Measurements from ENCODE around the gene UCHL3.

UCHL3 gene

DNA sequence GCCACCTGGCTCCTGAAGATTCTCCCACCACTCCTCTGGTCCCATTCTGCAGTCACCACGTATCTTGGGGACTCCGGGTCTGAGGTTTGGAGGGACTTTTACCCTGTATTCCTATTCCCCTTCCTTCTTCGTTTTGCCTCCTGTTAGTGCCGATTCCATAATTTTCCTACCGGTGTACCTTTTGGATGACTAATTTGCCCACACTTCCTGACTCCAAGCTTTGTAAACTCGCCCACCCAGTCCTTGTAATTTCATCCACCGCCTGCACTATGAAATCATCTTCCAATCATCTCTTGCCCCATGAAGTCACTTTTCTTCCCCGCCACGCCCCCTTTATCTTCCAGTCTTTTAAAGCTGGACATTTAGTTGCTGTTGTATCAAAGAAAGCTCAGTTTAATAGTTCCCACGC is 572 bp downstream of the UCHL3 start:
- DNase-seq = no peak

DNA sequence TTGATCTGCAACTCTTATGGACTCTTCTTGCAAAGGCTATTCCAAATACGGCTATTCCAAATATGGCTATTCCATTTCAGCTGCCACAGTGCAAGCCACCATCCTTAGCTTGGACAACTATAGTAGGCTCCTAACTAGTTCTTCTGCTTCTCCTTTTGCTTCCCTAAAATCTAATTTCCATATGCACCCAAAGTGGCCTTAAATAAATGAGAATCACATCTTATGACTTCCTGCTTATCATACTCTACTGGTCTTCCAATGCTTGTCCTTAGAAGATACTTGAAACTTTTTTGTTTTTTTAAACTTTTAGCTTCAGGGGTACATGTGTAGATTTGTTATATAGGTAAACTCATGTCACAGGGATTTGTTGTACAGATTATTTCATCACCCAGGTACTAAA is 4.9 kb downstream of the UCHL3 start:
- no peak for DNase-seq

DNA sequence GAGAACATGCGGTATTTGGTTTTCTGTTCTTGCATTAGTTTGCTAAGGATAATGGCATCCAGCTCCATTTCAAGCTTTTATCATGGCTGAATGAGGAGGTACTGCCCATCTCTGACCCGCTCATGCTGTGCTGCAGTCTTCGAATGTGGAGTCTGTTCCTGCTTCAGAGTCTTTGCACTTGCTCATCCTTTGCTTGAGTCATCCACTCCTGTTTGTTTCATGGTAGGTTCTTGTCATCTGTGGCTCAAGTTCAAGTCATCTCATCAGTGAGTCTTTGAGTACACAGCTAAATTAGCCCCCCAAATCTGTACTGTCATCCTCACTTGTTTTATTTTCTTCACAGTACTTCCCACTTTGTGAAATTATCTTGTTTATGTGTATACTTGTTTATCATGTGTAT is 5.4 kb downstream of the UCHL3 start:
- DNase-seq = no peak

DNA sequence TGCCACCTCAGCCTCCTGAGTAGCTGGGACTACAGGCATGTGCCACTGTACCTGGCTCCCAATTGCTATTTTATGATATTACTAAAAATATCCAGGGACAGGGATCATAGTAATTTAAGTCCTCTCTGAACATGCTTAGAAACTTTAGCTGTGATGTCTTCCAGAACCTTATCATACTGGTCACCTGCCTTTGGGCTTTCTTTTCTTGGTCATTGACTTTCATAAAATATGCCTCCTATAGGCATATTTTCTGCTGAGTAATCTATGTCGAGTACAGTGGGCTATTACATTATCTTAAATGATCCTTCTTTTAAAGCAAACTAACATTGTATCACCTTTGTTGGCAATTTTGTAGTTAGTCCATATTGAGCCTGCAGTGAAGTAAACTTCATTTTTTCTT is 6.2 kb downstream of the UCHL3 start:
- DNase-seq = no peak

DNA sequence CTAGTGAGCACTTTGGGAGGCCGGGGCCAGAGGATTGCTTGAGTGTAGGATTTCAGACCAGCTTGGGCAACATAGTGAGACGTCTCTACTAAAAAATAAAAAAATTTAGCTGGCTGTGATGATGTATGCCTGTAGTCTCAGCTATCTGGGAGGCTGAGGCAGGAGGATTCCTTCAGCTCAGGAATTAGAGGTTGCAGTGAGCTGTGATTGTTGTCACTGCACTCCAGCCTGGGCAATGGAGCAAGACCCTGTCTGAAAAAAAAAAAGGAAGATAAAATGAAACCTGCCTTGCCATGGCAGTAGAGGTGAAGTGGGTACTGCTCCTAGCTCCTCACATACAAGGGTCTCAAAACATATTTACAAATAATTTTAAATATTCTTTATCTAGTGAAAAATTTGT is 7.4 kb downstream of the UCHL3 start:
- no peak for DNase-seq

DNA sequence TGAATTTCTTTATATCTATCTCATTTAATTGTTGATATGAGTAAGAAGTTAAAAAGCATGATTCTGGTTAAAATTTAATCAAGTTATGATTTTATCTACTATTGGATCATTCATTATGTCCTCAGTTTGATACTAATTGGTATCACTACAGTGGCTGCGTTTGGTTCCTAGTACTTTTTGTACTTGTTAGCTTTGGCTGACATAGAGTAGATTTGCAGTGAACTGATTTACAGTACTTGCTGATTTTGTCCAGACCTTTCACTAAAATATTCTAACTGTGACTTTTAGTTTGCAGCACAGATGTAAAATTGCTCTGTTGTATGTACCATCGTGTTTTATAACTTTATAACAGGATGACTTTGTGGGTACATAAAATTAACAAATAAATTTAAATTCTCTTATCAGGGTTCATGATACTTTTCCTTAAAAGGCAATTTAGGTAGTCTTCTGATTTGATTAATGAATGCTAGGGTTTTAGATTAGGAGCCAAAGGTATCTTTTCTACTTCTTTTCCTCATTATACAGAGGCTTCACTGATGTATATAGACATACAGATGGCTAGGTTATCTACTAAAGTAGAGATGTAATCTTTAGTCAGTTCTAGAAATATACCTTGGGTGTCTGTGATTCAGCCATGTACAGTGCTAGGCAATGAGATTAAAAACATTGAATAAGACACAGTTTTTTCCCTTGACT is 8.7 kb downstream of the UCHL3 start:
- DNase-seq = no peak

DNA sequence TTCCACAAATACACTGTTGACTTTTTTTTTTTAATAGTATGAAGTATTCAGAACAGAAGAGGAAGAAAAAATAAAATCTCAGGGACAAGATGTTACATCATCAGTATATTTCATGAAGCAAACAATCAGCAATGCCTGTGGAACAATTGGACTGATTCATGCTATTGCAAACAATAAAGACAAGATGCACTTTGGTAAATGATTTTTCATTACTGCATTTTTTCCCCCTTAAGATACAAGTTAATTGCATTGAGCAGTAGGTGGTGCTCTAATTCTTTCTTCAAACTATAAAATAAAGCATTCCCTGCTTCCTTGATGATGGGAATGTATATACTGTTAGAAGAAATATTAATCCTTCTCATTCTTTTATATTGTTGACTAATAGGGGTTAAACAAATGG is 17.1 kb downstream of the UCHL3 start:
- peak; percentile 13 for DNase-seq

DNA sequence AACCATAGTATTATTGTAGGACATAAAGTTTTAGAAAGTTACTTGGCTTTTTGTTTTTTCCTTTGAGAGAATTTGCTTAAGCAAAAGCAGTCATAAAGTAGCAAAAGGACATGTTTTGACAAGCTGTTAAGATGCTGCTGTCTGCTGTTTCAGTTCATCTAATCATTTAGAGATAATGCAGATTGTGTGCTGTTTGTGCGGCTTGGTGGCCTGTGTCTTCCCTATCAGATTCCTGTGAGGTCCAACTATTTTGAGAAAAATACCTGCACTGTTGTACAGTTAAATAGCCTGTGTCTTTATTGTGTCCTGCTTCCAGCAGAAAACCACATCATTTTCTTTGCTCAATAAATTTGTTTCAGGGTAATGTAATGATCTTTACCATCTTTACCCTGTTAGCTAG is 20.0 kb downstream of the UCHL3 start:
- DNase-seq = no peak

DNA sequence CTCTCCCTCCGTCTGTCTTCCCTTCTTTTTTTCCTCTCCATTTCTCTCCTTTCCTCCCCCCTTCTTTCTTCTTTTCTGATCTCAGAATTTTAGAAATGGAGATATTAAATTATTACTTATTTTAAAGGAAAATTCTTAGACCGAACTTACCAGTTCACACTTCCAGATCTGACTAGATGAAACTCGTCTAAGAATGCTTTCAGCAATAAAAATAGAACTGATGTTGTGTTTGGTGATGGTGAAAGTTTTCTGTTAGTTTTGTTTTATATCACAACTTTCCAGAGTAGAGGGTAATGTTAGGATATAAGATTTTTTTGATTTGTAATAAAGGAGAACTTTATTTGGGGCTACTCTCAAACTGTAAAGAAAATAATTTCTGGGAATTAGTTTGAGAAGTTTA is 29.9 kb downstream of the UCHL3 start:
- no peak for DNase-seq

DNA sequence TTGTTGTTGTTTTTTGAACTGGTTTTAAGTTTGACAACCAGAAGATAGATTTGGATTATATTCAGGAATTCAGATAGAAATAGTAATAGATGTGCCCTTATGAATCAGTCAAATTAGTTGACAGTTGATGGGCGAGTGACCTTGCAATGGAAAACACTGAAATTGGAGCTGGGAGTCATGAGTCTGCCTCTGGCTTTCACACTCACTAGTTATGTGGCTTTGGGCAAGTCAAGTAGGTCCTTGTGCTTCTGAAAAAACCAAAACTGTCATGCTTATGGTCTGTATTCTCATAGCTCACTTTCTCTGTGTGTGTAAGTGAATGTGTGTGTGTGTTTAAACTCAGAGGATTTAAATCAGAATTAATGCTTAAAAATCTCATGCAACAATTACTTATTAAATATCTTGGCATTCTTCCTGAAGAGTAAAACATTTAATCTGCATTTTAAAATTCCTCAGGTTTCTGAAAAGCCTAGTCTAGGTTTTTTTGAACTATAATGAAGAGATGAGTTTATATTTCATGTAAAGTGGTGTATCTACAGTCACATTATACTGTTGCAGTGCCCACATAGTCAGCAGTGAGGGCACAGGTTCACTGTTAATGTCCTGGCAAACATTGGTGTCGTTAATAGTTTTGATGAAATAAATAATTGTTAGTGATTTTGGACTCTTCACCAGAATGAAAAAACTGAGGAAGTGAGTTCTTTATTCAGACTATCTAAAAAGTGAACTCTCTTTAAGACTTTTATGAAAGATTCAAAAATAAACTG is 32.5 kb downstream of the UCHL3 start:
- no peak for DNase-seq

DNA sequence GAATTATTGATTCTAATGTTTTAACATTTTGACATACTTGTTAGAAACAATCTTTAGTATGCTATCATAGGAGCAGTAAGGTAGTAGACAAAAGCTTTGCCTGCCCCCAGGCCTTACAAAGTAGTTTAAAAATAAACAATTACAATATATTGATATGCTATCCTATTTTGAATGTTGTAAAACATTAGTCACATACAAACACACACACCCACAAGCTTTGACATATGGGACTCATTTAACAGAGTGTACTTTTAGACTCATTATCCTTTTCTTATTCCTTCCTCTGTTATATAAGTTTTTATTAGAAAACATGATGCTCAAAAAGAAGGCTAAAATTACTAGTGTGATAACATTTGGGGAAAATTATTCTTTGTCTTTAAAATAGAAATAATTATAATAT is 33.5 kb downstream of the UCHL3 start:
- DNase-seq = no peak

DNA sequence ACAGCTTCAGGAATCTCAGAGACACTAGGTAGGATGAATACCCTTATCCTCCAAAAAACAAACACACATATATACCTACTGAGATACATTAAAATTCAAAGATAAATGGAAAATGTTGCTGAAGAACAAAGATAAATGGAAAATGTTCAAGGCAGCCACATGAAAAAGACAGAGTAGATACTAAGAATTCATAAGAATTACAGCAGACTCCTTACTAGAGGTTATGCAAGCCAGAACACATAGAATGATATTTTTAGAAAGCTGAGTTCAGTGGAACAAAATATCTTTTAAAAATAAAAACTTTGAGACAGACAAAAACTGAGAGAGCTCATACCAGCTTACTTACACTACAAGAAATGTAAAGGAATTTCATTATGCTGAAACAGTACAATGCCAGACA is 35.6 kb downstream of the UCHL3 start:
- no peak for DNase-seq

DNA sequence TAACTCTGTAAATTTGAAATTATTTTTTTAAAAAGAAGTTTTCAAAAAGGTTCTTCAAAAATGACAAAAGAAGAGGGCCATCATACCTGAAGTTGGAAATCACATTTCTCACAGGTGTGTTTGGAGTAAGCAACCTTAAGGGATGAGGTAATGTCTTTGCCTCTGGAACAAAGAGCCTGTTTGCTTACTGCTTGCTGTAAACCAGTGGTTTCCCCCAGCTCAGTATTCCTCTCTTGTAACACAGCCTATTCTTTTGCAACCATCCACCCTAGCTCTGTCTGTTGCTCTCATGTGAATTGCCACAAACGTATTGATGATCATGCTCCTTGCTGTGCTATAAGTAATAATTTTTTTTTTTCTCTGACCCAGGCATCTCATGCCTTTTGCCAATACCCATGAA is 38.1 kb downstream of the UCHL3 start:
- no peak for DNase-seq

DNA sequence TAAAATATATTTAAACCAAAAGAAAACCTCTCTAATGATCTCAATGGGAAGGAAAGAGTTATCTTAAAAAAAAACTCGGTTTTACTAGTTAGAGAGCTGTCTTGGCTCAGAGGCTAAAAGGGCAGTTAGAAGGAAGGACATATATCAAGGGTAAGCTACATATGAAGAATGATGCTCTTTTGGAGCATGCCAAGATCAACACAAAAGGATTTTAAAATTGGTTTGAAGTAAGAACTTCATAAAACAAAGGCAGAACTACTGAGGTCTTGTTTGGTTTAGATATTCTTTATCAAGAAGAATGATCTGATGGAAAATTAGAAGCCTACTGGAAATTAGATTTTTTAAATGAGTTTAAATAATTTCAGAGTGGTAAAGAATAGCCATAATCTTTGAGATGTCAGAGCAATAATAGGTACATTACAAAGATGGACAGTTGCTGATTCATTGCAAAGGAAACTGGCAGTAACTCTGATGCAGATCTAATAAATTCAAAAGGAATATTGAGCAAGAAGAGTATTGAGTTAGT is 47.1 kb downstream of the UCHL3 start:
- DNase-seq = no peak

DNA sequence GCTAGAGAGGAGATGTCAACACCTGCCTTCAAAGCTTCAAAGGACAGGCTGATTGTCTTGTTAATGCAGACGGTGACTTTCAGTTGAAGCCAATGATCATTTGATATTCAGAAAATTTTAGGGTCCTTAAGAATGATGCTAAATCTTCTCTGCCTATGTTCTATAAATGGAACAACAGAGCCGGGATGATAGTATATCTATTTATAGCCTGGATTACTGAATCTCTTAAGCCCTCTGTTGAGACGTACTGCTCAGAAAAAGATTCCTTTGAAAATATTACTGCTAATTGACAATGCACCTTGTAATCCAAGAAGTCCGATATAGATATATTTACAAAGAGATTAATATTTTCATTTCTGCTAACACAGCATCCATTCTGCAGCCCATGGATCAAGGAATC is 50.8 kb downstream of the UCHL3 start:
- DNase-seq = no peak

DNA sequence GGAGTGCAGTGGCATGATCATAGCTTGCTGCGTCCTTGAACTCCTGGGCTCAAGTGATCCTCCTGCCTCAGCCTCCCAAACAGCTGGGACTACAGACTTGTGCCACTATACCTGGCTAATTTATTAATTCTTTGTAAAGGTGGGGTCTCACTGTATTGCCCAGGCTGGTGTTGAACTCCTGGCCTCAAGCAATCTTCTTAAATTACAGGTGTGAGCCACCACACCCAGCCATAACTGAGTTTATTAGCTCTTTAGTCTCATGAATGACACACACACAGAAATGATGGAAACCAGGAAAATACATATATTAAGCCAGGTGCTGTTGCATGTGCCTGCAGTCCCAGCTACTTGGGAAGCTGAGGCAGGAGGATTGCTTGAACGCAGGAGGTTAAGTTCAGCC is 53.4 kb downstream of the UCHL3 start:
- no peak for DNase-seq

DNA sequence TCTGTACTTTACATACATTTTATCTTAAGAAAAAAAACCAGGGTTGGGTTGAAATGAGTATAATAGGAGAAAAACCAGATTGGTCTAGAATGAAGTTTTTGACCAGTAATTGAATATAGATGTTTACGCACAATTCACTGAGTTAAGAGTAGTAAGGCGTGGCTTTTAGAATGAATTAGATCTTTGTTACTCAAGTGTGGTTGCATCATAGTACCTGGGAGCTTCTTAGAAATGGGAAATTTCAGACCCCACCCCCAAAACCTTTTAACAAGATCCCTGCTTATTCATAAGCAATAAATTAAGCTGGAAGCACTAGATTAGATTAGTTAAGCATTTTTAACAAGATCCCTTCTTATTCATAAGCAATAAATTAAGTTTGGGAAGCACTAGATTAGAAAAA is 57.9 kb downstream of the UCHL3 start:
- no peak for DNase-seq

DNA sequence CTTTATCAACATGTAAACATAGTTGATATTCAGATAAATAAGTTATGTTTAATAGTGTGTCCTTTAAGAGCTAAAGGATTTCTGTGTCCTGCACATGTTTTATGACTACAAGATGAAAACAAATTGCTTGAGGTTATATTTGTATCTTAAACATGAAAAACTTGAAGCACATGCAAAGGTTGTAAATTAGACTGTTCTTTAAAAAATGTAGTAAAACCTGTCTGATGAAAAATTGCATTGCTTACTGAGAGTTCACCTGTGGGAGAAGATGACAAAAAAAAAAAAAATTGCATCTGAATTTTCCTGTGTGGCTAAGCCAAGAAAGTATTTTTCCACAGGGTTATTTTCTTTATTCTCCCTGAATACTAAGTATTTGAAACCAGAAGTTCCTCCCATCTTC is 60.9 kb downstream of the UCHL3 start:
- DNase-seq = no peak

DNA sequence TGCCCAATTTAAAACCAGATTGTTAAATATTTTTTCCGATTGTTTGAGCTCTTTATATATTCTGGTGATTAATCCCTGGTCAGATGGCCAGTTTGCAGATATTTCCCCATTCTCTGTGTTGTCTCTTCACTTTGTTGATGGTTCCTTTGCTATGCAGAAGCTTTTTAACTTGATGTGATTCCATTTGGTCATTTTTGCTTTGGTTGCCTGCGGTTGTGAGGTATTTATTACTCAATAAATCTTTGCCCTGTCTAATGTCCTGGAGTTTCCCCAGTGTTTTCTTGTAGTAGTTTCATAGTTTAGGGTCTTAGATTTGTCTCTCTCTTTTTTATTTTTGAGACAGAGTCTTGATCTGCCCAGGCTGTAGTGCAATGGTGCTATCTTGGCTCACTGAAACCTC is 62.8 kb downstream of the UCHL3 start:
- no peak for DNase-seq

DNA sequence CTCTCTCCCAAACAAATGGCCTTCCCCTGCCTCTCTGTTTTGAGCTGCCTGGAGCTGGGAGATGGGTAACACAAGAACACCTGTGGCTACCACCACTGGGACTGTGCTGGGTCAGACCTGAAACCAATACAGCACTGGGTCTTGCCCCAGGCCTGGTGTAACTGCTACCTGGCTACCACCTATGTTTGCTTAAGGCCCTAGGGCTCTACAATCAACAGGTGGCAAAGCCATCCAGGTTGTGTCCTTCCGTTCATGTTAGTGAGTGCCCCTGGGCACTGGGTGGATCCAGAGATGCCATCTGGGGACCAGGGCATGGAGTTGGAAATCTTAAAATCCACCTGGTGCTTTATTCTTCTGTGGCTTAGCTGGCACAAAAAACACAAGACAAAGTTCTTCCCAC is 67.6 kb downstream of the UCHL3 start:
- DNase-seq = no peak

DNA sequence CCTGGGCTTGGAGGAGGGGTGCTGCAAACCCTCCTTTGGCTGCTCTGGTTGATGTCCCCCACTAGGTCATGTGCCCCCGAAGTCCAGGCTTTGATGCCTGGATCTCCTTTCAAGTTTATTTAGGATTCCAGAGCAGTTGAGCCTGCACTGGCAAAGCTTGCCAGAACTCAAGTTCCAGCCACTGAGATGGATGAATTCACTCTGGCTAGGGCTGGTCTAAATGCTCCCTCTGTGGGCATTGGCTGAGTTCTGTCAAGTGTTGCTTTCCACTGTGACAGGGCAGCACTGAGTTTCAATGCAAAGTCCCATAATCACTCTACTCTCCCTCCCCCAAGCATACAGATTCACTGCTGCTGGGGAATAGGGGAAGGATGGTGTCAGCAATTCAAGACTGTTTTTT is 68.7 kb downstream of the UCHL3 start:
- no peak for DNase-seq

DNA sequence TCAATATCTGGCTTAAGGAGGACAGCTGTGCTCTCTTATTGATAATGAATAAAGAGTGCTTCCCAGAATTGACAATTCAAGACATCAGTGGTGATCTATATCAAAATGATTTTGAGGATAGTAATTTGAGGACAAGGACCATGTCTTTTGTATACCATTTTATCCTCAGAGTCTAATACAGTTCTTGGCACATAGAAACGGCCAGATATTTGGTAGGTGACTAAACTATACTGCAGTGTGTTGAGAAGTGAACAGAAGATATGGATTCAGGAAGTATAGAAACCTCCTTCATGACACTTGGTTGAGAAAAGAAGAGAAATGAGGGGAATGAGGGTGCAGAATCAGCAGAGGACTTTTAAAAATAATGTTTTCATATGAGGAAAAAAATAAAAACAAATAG is 70.4 kb downstream of the UCHL3 start:
- no peak for DNase-seq

DNA sequence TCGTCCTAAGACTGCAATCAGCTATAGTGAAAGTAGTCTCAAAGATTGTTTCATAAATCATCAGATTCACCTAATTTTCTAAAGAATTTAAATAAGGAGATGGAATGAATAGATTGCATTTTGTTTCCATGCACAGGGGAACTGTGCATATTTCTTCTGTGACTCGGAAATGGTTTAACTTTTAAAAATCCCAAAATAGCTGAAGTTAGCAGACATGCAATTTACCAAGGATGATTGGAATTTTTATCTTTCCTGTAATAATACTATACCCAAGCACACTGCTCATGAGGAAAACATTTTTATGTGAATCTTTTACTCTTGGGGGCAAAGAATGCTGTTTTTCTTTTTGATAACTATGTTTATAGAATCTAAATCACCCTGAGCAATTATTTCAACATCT is 71.6 kb downstream of the UCHL3 start:
- no peak for DNase-seq

DNA sequence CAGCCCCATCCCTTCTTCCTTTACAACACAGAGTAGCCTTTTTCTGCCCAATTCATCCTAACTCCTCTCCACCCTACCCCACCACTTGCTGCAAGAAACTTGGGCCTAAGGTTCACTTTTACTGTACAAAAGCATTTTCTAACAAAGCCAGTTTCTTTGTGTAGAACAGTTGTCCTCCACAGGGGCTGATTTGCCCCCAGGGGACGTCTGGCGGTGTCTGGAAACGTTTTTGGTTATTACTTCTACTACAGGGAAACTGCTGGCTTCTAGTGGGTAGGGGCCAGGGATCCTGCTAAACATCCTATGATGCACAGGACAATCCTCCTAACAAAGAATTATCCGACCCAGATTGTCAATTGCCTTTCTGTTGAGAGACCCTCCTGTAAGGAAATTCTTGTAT is 79.2 kb downstream of the UCHL3 start:
- DNase-seq = no peak

DNA sequence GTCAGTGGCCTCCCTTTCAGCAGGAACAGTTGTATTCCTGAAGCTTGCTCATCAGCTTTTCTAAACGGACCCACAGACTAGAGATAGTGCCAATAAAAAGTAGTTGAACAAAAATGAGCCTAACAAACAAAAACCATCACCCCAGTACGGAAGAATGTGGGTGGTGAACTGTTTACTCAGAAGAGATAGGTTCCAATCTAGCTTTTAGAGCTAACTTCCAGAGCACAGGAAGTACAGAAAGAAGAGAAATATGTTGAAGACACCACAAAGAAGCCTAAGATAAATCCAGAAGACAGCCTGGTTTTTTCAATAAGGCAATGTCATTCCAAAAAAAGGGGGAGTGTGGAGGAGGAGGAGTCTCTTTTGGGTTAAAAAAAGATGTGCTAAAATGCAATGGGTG is 83.7 kb downstream of the UCHL3 start:
- no peak for DNase-seq

Data from midbrain (tissue), 1 donor.